ENCODE measurements around the gene ADAM8. TPM values are rescaled to one million over a fixed set of nuclear protein-coding genes. Genes with fewer than 3 reads are reported as not detected.
A peak's percentile ranks its signal among the peaks of the same experiment; 100 is the strongest.

The ADAM8 gene
- polyA plus RNA-seq, 1 donor (not counting 4 experiments of a cell fraction or from before 2014, with no cell fraction given): 42.0 TPM

GRCh38 chr10:133276100-133276434 is 601 bp downstream of the ADAM8 start:
- FAIRE-seq: no peak
- peak overlapping the region; percentile 61 to 96 (median 86) for H3K4me3 ChIP-seq (ENCODE audit: control insufficient read depth in 2 of 3, extremely low read depth in 1 of 3, insufficient read depth in 2 of 3, low read depth in 1 of 3, low read length in 3 of 3)
- DNase-seq (ENCODE audit: low read depth, low spot score): no peak
- H3K9me1 ChIP-seq (ENCODE audit: control insufficient read depth, extremely low read depth, insufficient read depth, low read length): no peaks in the 10 kb centered on the region
- TF ChIP-seq EZH2 (IDR thresholded peaks at IDR 0.05; ENCODE audit: low read length): no peak
- no peak for TF ChIP-seq CTCF (optimal IDR thresholded peaks at IDR 0.05 in 1 of 3, IDR thresholded peaks at IDR 0.05 in 1 of 3, conservative IDR thresholded peaks at IDR 0.05 in 1 of 3; ENCODE audit: extremely low read depth in 1 of 3, insufficient read depth in 2 of 3, low read length in 3 of 3)
- peak overlapping the region; percentile 73 for H3K4me2 ChIP-seq (ENCODE audit: control insufficient read depth, extremely low read depth, insufficient read depth, low read depth, low read length)
- peaks cover 39% of the 10 kb centered on the region for H3K4me1 ChIP-seq (ENCODE audit: control insufficient read depth, extremely low read depth, insufficient read depth, low read length)
- H3K27me3 ChIP-seq (ENCODE audit: control insufficient read depth, extremely low read depth, insufficient read depth, low read length): no peaks in the 10 kb centered on the region
- H3K27ac ChIP-seq (ENCODE audit: control insufficient read depth, insufficient read depth, low read length): peak overlapping the region; percentile 98
- H2AFZ ChIP-seq (ENCODE audit: control insufficient read depth, low read length): no peak overlapping the region
- dilution Hi-C loops (cut with MboI; ENCODE audit: extremely low pct_ligation_motif_present, low sequenced_read_pairs): no loop called here
- H3K9me3 ChIP-seq (ENCODE audit: control insufficient read depth, low read depth, low read length): no peaks in the 10 kb centered on the region
- no peaks in the 10 kb centered on the region for H4K20me1 ChIP-seq (ENCODE audit: control insufficient read depth, extremely low read depth, insufficient read depth, low read length)
- H3K79me2 ChIP-seq (ENCODE audit: control insufficient read depth, insufficient read depth, low read length): peaks cover 49% of the 10 kb centered on the region
- peaks cover 11 to 27% of the 10 kb centered on the region in 2 experiments for H3K36me3 ChIP-seq (ENCODE audit: control insufficient read depth in 2 of 2, extremely low read depth in 1 of 2, insufficient read depth in 2 of 2, low read length in 2 of 2)
- H3K9ac ChIP-seq (ENCODE audit: control insufficient read depth, extremely low read depth, insufficient read depth, low read length): peak overlapping the region; percentile 99

GRCh38 chr10:133275684-133276092 is 980 bp downstream of the ADAM8 start:
- Histone ChIP-seq H3K9me3 (ENCODE audit: control insufficient read depth, low read depth, low read length) (no peaks in the 10 kb centered on the region), H3K4me1 (ENCODE audit: control insufficient read depth, extremely low read depth, insufficient read depth, low read length) (peaks cover 39% of the 10 kb centered on the region), H3K9ac (ENCODE audit: control insufficient read depth, extremely low read depth, insufficient read depth, low read length) (peak overlapping the region; percentile 99), H3K27ac (ENCODE audit: control insufficient read depth, insufficient read depth, low read length) (peak overlapping the region; percentile 98), H3K27me3 (ENCODE audit: control insufficient read depth, extremely low read depth, insufficient read depth, low read length) (no peaks in the 10 kb centered on the region), H3K36me3 (ENCODE audit: control insufficient read depth in 2 of 2, extremely low read depth in 1 of 2, insufficient read depth in 2 of 2, low read length in 2 of 2) (peaks cover 15 to 27% of the 10 kb centered on the region in 2 experiments), H3K79me2 (ENCODE audit: control insufficient read depth, insufficient read depth, low read length) (peaks cover 52% of the 10 kb centered on the region), H3K4me3 (ENCODE audit: control insufficient read depth in 2 of 3, extremely low read depth in 1 of 3, insufficient read depth in 2 of 3, low read depth in 1 of 3, low read length in 3 of 3) (peak overlapping the region; percentile 61 to 96 (median 86)), H3K4me2 (ENCODE audit: control insufficient read depth, extremely low read depth, insufficient read depth, low read depth, low read length) (peak overlapping the region; percentile 73), H4K20me1 (ENCODE audit: control insufficient read depth, extremely low read depth, insufficient read depth, low read length) (no peaks in the 10 kb centered on the region), H2AFZ (ENCODE audit: control insufficient read depth, low read length) (no peak overlapping the region), H3K9me1 (ENCODE audit: control insufficient read depth, extremely low read depth, insufficient read depth, low read length) (no peaks in the 10 kb centered on the region)
- DNase-seq (ENCODE audit: low read depth, low spot score) (no peak), FAIRE-seq (peak; percentile 46)
- TF ChIP-seq CTCF (optimal IDR thresholded peaks at IDR 0.05 in 1 of 3, IDR thresholded peaks at IDR 0.05 in 1 of 3, conservative IDR thresholded peaks at IDR 0.05 in 1 of 3; ENCODE audit: extremely low read depth in 1 of 3, insufficient read depth in 2 of 3, low read length in 3 of 3) (peak in 2 of 3 experiments; percentile 10 to 30), EZH2 (IDR thresholded peaks at IDR 0.05; ENCODE audit: low read length) (no peak)
- dilution Hi-C loops (cut with MboI; ENCODE audit: extremely low pct_ligation_motif_present, low sequenced_read_pairs): no loop called here

Data from keratinocyte (primary cell).